AG09309 (cell line): ENCODE results near the gene STOML3.
"Not testable (repeated sequence)": the region's sequence is repeated elsewhere in the genome, so short reads cannot be mapped to it uniquely, and the experiment has no call there.

Source experiments
- DNase-seq: peaks from one replicate; pipeline ENCODE4 v3.0.0-alpha.2; 2010; ENCODE audit warnings: low read depth
- H3K4me3 ChIP-seq: 2 replicates; pipeline ENCODE4 v1.5.1; 2011; ENCODE audit warnings: mild to moderate bottlenecking, low read depth, low read length, moderate library complexity; ENCODE audit not compliant: control insufficient read depth
- TF ChIP-seq, protein P1 (sequence below): IDR thresholded peaks from 2 replicates; pipeline ENCODE4 v1.5.1; 2011; ENCODE audit warnings: mild to moderate bottlenecking, low read depth, low read length, inconsistent platforms; ENCODE audit not compliant: insufficient read depth, control insufficient read depth; ENCODE audit errors: missing control alignments

The STOML3 gene

DNA sequence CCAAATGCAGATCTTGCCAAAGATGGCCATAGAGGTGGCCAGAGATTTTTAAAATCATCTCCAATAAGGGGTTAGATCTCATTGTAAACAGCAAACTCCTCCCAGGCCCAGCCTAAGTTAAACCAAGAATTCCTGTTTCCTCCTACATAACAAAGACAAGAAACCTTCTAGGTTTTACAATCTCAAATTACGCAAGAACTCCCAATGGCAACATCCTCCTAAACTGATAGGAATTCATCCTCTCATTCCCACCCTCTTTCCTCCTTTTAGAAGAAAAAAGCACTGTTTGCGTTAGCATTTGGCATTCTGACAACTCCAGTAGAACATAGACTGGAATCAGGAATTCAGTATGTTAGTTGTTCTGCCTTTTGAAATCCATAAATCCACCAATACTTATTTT, 32.7 kb upstream of the STOML3 start:
- TF ChIP-seq, protein P1, sequence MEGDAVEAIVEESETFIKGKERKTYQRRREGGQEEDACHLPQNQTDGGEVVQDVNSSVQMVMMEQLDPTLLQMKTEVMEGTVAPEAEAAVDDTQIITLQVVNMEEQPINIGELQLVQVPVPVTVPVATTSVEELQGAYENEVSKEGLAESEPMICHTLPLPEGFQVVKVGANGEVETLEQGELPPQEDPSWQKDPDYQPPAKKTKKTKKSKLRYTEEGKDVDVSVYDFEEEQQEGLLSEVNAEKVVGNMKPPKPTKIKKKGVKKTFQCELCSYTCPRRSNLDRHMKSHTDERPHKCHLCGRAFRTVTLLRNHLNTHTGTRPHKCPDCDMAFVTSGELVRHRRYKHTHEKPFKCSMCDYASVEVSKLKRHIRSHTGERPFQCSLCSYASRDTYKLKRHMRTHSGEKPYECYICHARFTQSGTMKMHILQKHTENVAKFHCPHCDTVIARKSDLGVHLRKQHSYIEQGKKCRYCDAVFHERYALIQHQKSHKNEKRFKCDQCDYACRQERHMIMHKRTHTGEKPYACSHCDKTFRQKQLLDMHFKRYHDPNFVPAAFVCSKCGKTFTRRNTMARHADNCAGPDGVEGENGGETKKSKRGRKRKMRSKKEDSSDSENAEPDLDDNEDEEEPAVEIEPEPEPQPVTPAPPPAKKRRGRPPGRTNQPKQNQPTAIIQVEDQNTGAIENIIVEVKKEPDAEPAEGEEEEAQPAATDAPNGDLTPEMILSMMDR, result no peak
- no peak overlapping the region for H3K4me3 ChIP-seq
- peak; percentile 23 for DNase-seq

DNA sequence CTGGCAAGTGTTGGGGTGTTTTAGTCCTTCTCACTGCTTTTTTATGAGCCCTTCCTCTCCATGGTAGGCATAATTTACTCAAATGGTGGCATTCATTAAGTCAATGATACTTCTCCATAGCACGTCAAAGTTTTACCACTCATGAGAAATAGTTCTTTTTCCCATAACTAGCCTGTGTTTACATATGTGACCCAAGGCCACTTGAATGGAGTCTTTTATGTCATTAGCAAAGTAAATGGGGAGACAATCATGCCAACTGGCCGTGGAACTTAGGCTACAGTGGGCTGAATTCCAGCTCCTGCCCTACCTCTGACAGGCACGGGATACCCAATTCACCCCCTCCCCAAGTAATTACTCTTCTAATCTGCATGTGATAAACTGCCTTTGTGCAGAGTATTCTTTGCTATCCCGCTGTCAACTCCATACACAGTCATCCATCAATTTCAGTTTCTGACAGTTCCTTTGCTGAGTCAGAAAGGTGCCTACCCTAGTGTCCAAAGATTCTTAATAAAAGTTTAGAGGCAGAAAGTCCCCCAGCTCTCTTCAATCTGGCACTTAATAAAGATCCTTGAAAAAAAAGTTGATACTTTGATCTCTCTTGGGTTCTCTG, 30.3 kb upstream of the STOML3 start:
- H3K4me3 ChIP-seq, result no peak overlapping the region
- TF ChIP-seq, protein P1, result no peak
- no peak for DNase-seq

DNA sequence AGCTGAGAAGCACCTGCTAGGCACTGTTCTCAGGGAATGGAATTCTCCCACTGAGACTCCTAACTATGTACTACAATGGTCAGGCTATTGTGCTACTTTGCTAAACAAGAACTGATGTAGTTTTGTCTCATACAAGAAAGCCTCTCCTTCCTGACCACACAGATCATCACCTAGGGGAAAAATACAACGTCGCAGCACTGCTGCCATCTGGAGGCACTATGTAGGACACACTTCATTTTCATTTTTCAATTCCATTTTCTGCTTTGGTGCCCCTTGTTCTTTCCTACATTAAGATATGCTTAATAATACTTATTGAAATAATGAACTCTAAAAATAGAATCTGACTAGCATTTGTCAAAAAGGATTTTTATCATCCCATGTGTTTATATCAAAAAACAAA, 26.2 kb upstream of the STOML3 start:
- no peak for DNase-seq
- no peak overlapping the region for H3K4me3 ChIP-seq
- TF ChIP-seq, protein P1, result peak; percentile 44

DNA sequence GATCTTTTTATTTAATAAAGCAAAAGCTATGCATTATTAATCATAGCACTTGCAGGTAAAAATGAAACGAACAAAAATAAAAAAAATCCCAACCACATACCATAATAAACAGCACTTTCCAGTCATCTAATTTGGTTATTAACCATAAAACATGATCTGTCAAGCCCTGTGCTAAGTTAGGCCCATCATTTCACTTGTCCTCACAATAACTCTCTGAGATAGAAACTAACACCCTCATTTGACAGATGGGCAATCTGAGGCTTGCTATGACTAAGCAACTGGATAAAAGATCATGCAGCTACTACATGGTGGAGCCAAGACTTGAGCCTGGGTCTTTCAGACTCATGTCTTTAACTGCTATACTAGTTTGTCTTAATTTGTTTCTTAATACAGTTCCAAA, 25.5 kb upstream of the STOML3 start:
- no peak for DNase-seq
- TF ChIP-seq, protein P1, result no peak
- no peak overlapping the region for H3K4me3 ChIP-seq

DNA sequence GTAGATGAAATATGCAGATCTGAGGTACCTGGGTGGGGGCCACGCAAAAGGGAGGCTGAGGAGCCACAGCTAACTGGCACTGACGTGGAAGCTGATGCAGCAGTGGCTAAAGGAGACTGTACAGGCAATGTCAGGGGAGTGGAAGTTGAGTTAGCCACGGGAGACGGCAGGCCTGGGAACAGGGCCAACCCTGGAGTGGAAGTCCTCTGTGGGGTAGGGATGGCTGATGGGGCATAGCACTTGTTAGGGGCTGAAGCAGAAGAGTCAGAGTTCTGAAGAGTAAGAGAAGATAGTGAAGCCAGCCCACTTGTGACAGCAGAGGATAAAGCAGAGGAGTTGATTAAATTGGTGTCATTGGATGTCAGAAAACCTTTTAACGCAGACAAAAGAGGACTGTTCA, 22.8 kb upstream of the STOML3 start:
- DNase-seq, result no peak
- H3K4me3 ChIP-seq, result no peak overlapping the region
- TF ChIP-seq, protein P1, result no peak

DNA sequence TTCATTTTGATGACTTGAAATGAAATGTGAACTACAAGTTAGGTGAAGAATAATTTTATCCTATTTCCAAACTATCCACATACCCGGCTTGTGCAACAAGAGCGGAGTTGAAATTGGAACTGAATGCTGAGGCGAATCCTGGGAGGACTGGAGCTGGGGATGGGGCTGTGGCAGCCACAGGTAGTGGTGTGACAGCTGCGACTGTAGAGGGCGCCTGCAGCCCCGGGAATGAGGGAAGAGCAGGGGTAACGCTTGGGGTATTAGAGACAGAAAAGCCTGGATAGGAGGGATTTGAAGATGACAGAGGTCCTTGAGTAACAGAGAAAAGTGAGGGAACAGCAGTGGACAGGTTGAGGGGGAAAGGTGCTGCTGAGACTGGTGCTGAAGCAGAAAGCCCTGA, 22.0 kb upstream of the STOML3 start:
- no peak for DNase-seq
- TF ChIP-seq, protein P1, result no peak
- H3K4me3 ChIP-seq, result no peak overlapping the region

DNA sequence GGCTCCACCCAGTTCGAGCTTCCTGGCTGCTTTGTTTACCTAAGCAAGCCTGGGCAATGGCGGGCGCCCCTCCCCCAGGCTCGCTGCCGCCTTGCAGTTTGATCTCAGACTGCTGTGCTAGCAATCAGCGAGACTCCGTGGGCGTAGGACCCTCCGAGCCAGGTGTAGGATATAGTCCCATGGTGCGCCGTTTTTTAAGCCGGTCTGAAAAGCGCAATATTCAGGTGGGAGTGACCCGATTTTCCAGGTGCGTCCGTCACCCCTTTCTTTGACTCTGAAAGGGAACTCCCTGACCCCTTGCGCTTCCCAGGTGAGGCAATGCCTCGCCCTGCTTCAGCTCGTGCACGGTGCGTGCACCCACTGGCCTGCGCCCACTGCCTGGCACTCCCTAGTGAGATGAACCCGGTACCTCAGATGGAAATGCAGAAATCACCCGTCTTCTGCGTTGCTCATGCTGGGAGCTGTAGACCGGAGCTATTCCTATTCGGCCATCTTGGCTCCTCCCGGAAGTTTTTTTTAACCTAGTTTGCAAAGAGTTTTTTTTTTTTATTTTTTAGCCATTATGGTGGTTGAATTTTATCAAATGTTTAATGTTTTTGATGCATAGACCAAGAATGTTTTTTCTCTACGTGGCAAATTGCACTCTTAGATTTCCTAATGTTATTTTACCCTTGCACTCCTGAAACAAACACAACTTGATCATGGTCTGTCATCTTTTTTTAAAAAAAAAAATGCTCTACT, 15.9 kb upstream of the STOML3 start:
- H3K4me3 ChIP-seq, DNase-seq: not testable (repeated sequence)
